Loucy (cell line): ENCODE measurements around the gene ST7L.

Experiments
- H2AFZ ChIP-seq: fragments of 200-600 bp; sonication (generic); 2 replicates; pipeline ENCODE4 v1.6.0; 2016; ENCODE audit warnings: antibody characterized with exemption, mild to moderate bottlenecking, low read length, moderate library complexity
- H3F3A ChIP-seq: fragments of 200-600 bp; 2 replicates; pipeline ENCODE4 v1.6.0; 2016; ENCODE audit warnings: antibody characterized with exemption, low read depth, mild to moderate bottlenecking
- H3K27me3 ChIP-seq: fragments of 200-600 bp; sonication (generic); 2 replicates; pipeline ENCODE4 v1.6.1; 2014; ENCODE audit warnings: low read length, mild to moderate bottlenecking; ENCODE audit not compliant: insufficient read depth, poor library complexity, severe bottlenecking
- H3K36me3 ChIP-seq: fragments of 200-600 bp; sonication (generic); 2 replicates; pipeline ENCODE4 v1.6.1; 2016; ENCODE audit warnings: low read length; ENCODE audit not compliant: insufficient read depth
- H3K4me1 ChIP-seq: fragments of 200-600 bp; sonication (generic); 2 replicates; pipeline ENCODE4 v1.5.1; 2014; ENCODE audit warnings: low read length, mild to moderate bottlenecking; ENCODE audit not compliant: insufficient read depth, poor library complexity, severe bottlenecking
- H3K4me2 ChIP-seq: fragments of 200-600 bp; sonication (generic); 2 replicates; pipeline ENCODE4 v1.6.0; 2014; ENCODE audit warnings: antibody characterized with exemption, low read length, low read depth, mild to moderate bottlenecking; ENCODE audit not compliant: poor library complexity, severe bottlenecking
- H3K4me3 ChIP-seq: fragments of 200-600 bp; sonication (generic); 2 replicates; pipeline ENCODE4 v1.5.1; 2014; ENCODE audit warnings: low read length, mild to moderate bottlenecking, mixed read lengths; ENCODE audit not compliant: poor library complexity, severe bottlenecking
- H3K79me2 ChIP-seq: fragments of 200-600 bp; sonication (generic); 2 replicates; pipeline ENCODE4 v1.6.1; 2014; ENCODE audit warnings: low read length; ENCODE audit not compliant: insufficient read depth
- H3K9ac ChIP-seq: fragments of 200-600 bp; sonication (generic); 2 replicates; pipeline ENCODE4 v1.6.0; 2014; ENCODE audit warnings: mild to moderate bottlenecking, low read depth, low read length, moderate library complexity; ENCODE audit not compliant: poor library complexity, severe bottlenecking
- H3K9me2 ChIP-seq: fragments of 200-600 bp; sonication (generic); replicated peaks from 2 replicates; pipeline ENCODE4 v1.6.1; 2016; ENCODE audit warnings: low read depth, low read length, mixed read lengths
- H3K9me3 ChIP-seq: fragments of 200-600 bp; sonication (generic); 2 replicates; pipeline ENCODE4 v1.6.1; 2014; ENCODE audit warnings: mild to moderate bottlenecking, antibody characterized with exemption, low read length, low read depth; ENCODE audit not compliant: insufficient read depth
- H4K20me1 ChIP-seq: fragments of 200-600 bp; sonication (generic); 2 replicates; pipeline ENCODE4 v1.6.0; 2014; ENCODE audit warnings: antibody characterized with exemption, low read length, mild to moderate bottlenecking; ENCODE audit not compliant: insufficient read depth, poor library complexity, severe bottlenecking
- EZH2phosphoT487 ChIP-seq: fragments of 200-600 bp; IDR thresholded peaks from 2 replicates; pipeline ENCODE4 v1.6.1; 2018; ENCODE audit warnings: antibody characterized with exemption, mild to moderate bottlenecking, moderate library complexity, borderline replicate concordance
- TF ChIP-seq, protein P1 (sequence below): fragments of 200-600 bp; sonication (generic); conservative IDR thresholded peaks from 2 replicates; pipeline ENCODE4 v1.5.1; 2014; ENCODE audit warnings: mild to moderate bottlenecking, antibody characterized with exemption, low read length

The ST7L gene

DNA sequence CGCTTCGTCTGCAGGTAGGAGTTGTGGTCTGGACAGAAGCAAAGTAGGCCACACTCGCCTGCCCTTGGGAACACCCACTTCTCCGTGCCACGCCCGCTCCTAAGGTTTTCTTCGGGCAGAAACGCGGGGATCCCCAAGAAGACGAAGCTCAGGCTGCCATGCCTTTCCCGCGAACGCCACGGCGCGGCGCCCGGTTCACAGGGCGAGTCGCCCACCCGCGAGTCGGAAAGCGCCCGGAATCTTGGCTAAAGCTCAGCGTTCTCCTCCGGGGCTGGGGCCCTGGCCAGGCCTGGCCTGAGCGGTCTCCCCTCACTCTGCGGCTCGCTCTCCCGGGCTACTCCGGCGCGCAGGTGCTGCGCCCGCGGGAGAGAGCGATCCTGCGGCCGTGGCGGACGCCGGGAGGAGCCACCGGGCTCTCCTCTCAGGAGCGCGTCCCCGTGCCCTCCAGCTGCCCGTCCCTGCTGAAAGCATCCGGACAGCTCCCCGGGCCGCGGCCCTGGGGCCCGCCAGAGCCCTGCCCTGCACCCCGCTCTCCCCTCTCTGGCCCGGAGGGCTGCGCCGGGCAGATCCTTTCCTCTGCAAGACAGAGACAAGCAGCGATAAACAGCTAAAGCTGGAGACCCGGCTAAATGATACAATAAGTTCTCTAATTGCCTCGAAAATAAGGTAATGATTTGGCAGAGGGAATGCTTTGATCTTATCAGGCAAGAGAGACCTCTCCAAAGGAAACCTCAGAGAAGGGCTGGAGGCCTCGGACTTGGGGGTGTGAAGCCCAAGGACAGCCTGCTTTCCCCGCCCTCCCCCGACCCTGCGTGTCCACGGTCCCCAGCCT is 116.9 kb downstream of the ST7L start:
- H3K9me3 ChIP-seq = no peaks in the 10 kb centered on the region
- H3K36me3 ChIP-seq = no peaks in the 10 kb centered on the region
- peak overlapping the region; percentile 58 for H3K4me2 ChIP-seq
- H3K79me2 ChIP-seq = no peaks in the 10 kb centered on the region
- H4K20me1 ChIP-seq = no peaks in the 10 kb centered on the region
- H2AFZ ChIP-seq = peak overlapping the region; percentile 85
- TF ChIP-seq, protein P1, sequence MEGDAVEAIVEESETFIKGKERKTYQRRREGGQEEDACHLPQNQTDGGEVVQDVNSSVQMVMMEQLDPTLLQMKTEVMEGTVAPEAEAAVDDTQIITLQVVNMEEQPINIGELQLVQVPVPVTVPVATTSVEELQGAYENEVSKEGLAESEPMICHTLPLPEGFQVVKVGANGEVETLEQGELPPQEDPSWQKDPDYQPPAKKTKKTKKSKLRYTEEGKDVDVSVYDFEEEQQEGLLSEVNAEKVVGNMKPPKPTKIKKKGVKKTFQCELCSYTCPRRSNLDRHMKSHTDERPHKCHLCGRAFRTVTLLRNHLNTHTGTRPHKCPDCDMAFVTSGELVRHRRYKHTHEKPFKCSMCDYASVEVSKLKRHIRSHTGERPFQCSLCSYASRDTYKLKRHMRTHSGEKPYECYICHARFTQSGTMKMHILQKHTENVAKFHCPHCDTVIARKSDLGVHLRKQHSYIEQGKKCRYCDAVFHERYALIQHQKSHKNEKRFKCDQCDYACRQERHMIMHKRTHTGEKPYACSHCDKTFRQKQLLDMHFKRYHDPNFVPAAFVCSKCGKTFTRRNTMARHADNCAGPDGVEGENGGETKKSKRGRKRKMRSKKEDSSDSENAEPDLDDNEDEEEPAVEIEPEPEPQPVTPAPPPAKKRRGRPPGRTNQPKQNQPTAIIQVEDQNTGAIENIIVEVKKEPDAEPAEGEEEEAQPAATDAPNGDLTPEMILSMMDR = peak; percentile 55
- TF ChIP-seq EZH2phosphoT487 = no peak
- no peak overlapping the region for H3K9ac ChIP-seq
- peaks cover 4% of the 10 kb centered on the region for H3K4me1 ChIP-seq
- peaks cover 4% of the 10 kb centered on the region for H3K27me3 ChIP-seq
- peak overlapping the region; percentile 63 for H3K4me3 ChIP-seq
- H3K9me2 ChIP-seq = no peaks in the 10 kb centered on the region
- H3F3A ChIP-seq = no peaks in the 10 kb centered on the region; the same call in 1 of the 2 replicates

DNA sequence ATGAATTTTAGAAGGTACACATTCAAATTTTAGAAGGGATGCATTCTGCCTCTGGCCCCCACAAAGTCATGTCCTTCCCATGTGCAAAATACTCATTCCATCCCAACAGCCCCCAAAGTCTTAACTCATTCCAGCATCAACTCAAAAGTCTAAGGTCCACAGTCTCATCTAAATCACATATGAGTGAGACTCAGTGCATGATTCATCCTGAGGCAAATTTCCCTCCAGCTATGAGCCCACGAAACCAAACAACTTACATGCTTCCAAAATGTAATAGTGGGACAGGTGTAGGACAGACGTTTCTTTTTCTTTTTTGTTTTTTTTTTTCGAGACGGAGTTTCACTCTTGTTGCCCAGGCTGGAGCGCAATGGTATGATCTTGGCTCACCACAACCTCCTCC is 122.7 kb downstream of the ST7L start:
- Histone ChIP-seq H4K20me1 (no peaks in the 10 kb centered on the region), H3K9ac (no peak overlapping the region), H3K36me3 (no peaks in the 10 kb centered on the region), H3K9me2 (no peaks in the 10 kb centered on the region), H3K27me3 (no peaks in the 10 kb centered on the region), H3K4me3 (no peak overlapping the region), H3K4me2 (no peak overlapping the region), H3K9me3 (no peaks in the 10 kb centered on the region), H2AFZ (no peak overlapping the region), H3F3A (no peaks in the 10 kb centered on the region; the same call in 1 of the 2 replicates), H3K79me2 (no peaks in the 10 kb centered on the region), H3K4me1 (no peaks in the 10 kb centered on the region)
- TF ChIP-seq, protein P1 = no peak
- TF ChIP-seq EZH2phosphoT487 = no peak

DNA sequence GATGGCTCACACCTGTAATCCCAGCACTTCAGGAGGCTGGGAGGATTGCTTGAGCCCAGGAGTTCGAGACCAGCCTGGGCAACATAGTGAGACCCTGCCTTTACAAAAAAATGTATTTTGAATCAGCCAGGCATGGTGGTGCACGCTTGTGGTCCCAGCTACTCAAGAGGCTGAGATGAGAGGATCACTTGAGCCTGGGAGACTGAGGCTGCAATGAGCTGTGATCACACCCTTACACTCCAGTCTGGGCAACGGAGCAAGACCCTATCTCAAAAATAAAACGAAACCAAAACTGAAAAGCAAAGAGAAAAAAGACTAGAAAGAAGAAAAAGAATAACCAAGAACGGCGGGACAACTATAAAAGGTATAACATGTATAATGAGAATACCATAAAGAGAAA is 125.6 kb downstream of the ST7L start:
- Histone ChIP-seq H3K4me3 (no peak overlapping the region), H4K20me1 (no peaks in the 10 kb centered on the region), H3K9me3 (no peaks in the 10 kb centered on the region), H3K9me2 (no peaks in the 10 kb centered on the region), H3K4me2 (no peak overlapping the region), H2AFZ (no peak overlapping the region), H3K9ac (no peak overlapping the region), H3F3A (no peaks in the 10 kb centered on the region), H3K4me1 (no peaks in the 10 kb centered on the region), H3K79me2 (no peaks in the 10 kb centered on the region), H3K36me3 (no peaks in the 10 kb centered on the region), H3K27me3 (no peaks in the 10 kb centered on the region)
- TF ChIP-seq EZH2phosphoT487 = no peak
- TF ChIP-seq, protein P1 = no peak
